IPS-11a (cell line): ENCODE measurements around the gene BRAF.
"Not testable (repeated sequence)": the region's sequence is repeated elsewhere in the genome, so short reads cannot be mapped to it uniquely, and the experiment has no call there.

Experiments used
- H3K4me3 ChIP-seq: one replicate; pipeline ENCODE4 v1.5.1; 2013; ENCODE audit warnings: low read depth, low read length, control low read depth

BRAF gene

DNA sequence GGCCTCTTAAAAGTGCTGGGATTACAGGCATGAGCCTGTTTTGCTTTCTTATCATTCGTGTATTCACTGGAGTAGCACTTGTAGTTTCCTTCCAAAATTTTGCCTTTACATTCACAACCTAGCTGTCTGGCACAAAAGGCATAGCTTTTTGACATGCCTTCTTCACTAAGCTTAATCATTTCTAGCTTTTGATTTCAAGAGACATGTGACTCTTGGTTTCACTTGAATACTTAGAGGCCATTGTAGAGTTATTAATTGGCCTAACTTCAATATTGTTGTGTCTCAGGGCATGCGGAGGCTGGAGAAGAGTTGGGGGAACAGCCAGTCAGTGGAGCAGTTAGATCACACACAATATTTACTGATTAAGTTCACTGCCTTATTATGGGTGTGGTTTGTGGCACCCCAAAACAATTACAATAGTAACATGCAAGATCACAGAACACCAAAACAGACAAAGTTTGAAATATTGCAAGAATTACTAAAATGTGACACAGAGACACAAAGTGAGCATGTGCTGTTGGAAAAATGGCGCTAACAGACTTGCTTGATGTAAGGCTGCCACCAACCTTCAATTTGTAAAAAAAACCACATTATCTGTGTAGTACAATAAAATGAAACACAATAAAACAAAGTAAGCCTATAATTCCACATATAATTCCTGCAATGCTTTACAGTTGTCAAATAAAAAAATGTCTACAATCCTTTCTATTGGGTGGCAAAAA, 43.1 kb downstream of the BRAF start:
- no peak overlapping the region for H3K4me3 ChIP-seq

DNA sequence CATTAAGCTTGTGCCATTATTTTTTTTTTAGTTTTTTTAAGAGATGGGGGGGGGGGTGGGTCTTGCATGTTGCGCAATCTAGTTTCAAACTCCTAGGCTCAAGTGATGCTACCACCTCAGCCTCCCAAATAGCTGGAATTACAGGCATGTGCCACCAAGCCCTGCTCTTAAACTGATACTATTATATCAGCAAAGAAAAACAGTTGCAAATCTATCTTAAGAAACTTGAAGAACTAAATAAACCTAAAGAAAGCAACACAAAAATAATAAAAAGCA, 47.5 kb downstream of the BRAF start:
- no peak overlapping the region for H3K4me3 ChIP-seq

- H3K4me3 ChIP-seq, result no peak overlapping the region
These were observed 48.0 kb downstream of the BRAF start for GRCh38 chr7:140876519-140877248.

DNA sequence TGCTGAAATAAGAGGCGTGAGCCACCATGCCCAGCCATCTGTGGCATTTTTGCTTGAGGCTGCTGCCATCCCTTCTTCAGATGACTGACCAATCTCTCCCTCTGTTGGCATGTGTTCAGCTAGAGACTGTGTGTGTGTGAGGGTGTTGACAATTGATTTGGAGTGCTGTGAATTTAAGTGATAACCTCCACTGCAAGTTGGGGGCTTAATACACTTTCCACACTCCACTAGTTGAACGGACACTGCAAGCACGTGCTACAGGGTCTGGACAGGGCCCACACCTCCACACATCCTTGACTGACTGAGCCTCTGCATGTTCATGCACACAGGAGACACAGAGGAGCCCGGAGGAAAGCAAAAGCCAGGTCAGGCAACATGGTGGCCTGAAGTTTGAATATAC, 51.3 kb downstream of the BRAF start:
- no peak overlapping the region for H3K4me3 ChIP-seq

DNA sequence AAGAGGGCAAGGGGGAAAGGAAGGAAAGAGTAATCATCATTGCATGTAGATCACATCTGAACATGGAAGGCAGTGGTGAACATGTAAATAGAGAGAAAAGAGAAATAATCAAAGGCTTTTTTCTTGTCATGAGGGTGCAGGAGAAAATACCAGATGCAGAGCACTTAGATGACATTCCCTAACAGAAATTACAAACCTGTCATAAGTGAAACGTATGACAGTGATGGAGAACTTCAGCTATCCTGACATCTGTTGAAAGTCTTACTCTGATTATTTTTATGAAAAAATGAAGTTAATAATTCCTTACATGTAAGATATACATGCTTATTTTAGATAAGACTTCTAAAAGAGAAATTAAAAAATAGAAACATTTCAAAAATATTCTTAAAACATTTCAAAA, 54.7 kb downstream of the BRAF start:
- no peak overlapping the region for H3K4me3 ChIP-seq

GRCh38 chr7:140869430-140869829, 55.3 kb downstream of the BRAF start:
- H3K4me3 ChIP-seq, result no peak overlapping the region

GRCh38 chr7:140867467-140868462, 57.0 kb downstream of the BRAF start:
- no peak overlapping the region for H3K4me3 ChIP-seq

DNA sequence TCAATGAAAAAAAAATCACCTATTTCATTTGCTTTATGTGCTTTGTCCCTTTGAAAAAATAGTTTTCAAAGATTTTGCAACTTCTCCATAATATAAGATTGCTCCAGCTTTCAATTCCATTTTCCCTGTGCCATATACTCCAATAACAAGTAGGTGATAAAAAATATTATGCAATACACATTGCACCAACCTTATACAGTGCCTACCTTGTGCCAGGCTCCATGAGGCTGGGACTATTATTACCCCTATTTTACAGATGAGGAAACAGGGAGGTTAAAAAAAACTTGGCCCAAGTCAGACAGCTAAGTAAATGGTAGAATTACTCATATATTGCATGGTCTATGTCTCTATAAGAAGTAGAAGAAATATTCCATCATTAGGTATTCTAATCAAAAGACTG, 57.8 kb downstream of the BRAF start:
- no peak overlapping the region for H3K4me3 ChIP-seq

- H3K4me3 ChIP-seq, result no peak overlapping the region
These were observed 60.0 kb downstream of the BRAF start for GRCh38 chr7:140864732-140865131.

GRCh38 chr7:140863867-140864266, 60.9 kb downstream of the BRAF start:
- no peak overlapping the region for H3K4me3 ChIP-seq

GRCh38 chr7:140863184-140863583, 61.5 kb downstream of the BRAF start:
- no peak overlapping the region for H3K4me3 ChIP-seq

DNA sequence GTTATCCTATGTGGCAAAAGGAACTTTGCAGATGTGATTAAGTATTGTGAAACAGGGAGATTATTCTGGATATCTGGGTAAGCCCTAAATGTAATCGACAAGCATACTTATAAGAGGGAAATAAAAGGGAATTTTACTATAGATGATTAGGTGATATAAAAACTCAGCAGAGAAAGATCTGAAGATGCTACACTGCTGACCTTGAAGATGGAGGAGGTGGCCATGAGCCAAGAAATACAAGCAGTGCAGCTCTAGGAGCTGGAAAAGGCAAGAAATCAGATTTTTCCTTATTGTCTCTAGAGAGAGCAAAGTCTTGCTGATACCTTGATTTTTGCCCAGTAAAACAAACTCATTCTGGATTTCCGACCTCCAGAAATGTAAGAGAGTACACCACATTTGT, 67.7 kb downstream of the BRAF start:
- H3K4me3 ChIP-seq, result no peak overlapping the region

GRCh38 chr7:140841166-140841715, 83.5 kb downstream of the BRAF start:
- no peak overlapping the region for H3K4me3 ChIP-seq

DNA sequence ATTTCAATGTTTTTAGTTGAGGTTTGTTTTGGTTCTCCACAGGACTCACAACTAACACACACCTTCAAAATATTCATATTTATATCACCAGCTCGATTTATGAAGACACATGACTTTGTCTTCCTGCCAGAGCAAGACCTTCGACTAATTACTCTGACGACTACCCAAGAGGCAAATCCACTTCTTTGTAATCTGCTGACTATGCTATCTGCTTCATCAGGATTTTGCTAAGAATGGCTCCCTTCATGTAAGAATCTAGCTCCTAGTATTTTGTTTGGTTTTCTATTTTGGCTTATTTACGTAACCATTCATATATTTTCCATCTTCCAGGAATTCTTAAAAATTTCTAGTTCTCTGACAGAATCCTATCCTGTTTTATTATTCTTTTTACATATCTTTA, 93.0 kb downstream of the BRAF start:
- H3K4me3 ChIP-seq, result no peak overlapping the region

GRCh38 chr7:140829720-140830119, 95.0 kb downstream of the BRAF start:
- H3K4me3 ChIP-seq, result no peak overlapping the region

DNA sequence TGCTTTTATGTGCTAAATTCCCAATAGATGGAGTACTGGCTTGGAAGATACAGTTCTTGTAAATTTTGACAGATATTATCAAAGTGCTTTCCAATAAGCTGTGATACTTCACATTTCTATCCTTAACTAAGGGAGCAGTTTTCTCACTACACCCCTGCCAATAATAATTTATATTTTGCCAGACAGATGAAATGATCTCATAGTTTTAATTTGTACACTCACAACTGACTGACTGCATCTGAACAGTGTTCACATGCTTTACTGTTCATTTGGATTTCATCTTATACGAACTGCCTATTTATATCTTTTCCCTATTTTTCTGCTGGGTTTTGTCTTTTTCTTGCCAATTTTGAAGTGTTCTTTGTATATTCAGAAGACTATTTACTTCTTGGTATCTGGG, 96.0 kb downstream of the BRAF start:
- no peak overlapping the region for H3K4me3 ChIP-seq

GRCh38 chr7:140817383-140817782, 107.3 kb downstream of the BRAF start:
- not testable (repeated sequence) for H3K4me3 ChIP-seq

- H3K4me3 ChIP-seq, result no peak overlapping the region
These were observed 113.7 kb downstream of the BRAF start for GRCh38 chr7:140810830-140811556.

DNA sequence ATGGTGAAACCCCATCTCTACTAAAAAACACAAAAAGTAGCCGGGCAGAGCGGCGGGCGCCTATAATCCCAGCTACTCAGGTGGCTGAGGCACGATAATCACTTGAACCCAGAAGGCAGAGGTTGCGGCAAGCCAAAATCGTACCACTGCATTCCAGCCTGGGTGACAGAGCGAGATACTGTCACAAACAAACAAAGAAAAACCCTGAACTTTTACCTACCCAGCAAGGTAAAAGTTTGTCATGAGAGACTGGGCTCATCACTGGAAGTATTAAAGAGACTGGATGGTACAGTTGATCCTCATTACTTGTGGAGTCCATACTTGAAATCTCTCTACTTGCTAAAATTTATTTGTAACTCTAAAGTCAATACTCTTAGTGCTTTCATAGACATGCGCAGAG, 114.3 kb downstream of the BRAF start:
- H3K4me3 ChIP-seq, result no peak overlapping the region

DNA sequence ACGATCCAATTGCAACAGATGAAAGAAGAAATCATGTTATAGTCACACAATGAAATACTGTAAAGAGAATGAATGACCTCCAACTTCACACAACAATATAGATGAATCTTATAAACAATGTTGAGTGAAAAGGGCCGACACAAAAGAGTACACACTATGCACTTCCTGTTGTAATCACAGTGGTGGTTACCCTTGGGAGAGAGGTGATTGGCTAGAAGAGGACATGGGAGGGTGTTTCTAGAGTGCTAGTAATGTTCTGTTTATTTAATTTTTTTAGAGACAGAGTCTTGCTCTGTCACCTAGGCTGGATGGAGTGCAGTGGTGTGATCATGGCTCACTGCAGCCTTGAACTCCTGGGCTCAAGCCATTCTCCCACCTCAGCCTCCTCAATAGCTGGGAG, 145.8 kb downstream of the BRAF start:
- no peak overlapping the region for H3K4me3 ChIP-seq

DNA sequence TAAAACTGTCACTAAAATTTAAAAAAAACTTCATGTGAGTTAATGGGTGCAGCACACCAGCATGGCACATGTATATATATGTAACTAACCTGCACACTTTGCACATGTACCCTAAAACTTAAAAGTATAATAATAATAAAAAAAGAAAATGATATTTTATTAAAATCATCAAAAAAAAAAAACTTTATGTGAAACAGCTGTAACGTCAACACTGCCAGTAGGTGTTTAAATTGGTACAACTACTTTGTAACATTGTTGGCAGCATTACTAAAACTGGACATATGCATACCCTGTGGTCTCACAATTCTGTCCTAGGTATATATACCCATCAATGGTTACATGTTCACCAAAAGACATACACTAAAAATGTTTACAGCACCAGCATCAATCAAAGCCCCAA, 146.2 kb downstream of the BRAF start:
- no peak overlapping the region for H3K4me3 ChIP-seq
